Smooth muscle cell (in vitro differentiated cells): ENCODE data around the gene MLXIPL. TPM values are rescaled to one million over a fixed set of nuclear protein-coding genes. Genes with fewer than 3 reads are reported as not detected.
"Not testable (repeated sequence)": the region's sequence is repeated elsewhere in the genome, so short reads cannot be mapped to it uniquely, and the experiment has no call there.

Experiments
- DNase-seq: peaks from one replicate; lab custom pipeline; 2025; ENCODE audit not compliant: unreplicated experiment; lab: John Stamatoyannopoulos, UW
- H2AFZ ChIP-seq: fragments of 200-600 bp; sonication (generic); 2 replicates; pipeline ENCODE4 v1.6.0; 2016; ENCODE audit warnings: antibody characterized with exemption, low read depth, mild to moderate bottlenecking
- H3F3A ChIP-seq: fragments of 200-600 bp; sonication (generic); 2 replicates; pipeline ENCODE4 v1.6.0; 2017; ENCODE audit warnings: antibody characterized with exemption, low read depth
- H3K27ac ChIP-seq: fragments of 200-600 bp; sonication (generic); 2 replicates; pipeline ENCODE4 v1.5.1; 2016; ENCODE audit warnings: low read depth, mild to moderate bottlenecking
- H3K27me3 ChIP-seq: fragments of 200-600 bp; sonication (generic); 2 replicates; pipeline ENCODE4 v1.6.1; 2016; ENCODE audit warnings: low read depth, mild to moderate bottlenecking
- H3K36me3 ChIP-seq: fragments of 200-600 bp; sonication (generic); 2 replicates; pipeline ENCODE4 v1.5.1; 2016; ENCODE audit warnings: low read depth
- H3K4me1 ChIP-seq: fragments of 200-600 bp; sonication (generic); 2 replicates; pipeline ENCODE4 v1.5.1; 2016; ENCODE audit warnings: low read depth
- H3K4me2 ChIP-seq: fragments of 200-600 bp; sonication (generic); 2 replicates; pipeline ENCODE4 v1.6.0; 2016; ENCODE audit warnings: mild to moderate bottlenecking
- H3K4me3 ChIP-seq: fragments of 200-600 bp; sonication (generic); 2 replicates; pipeline ENCODE4 v1.5.1; 2016; ENCODE audit warnings: mild to moderate bottlenecking
- H3K79me2 ChIP-seq: fragments of 200-600 bp; sonication (generic); 2 replicates; pipeline ENCODE4 v1.6.0; 2016; ENCODE audit warnings: low read depth, mild to moderate bottlenecking
- H3K9ac ChIP-seq: fragments of 200-600 bp; sonication (generic); 2 replicates; pipeline ENCODE4 v1.6.0; 2016; ENCODE audit warnings: low read depth
- H3K9me3 ChIP-seq: fragments of 200-600 bp; sonication (generic); replicated peaks from 2 replicates; pipeline ENCODE4 v1.5.1; 2016; ENCODE audit warnings: low read depth
- H4K20me1 ChIP-seq: fragments of 200-600 bp; sonication (generic); 2 replicates; pipeline ENCODE4 v1.6.0; 2016; ENCODE audit warnings: low read depth
- CTCF ChIP-seq: fragments of 200-600 bp; sonication (generic); IDR thresholded peaks from 2 replicates; pipeline ENCODE4 v1.5.1; 2017; ENCODE audit warnings: borderline replicate concordance, mild to moderate bottlenecking, antibody characterized with exemption; ENCODE audit not compliant: insufficient read depth, poor library complexity, severe bottlenecking
- WGBS: methylation state at CpG from one replicate; pipeline ENCODE4 v1.1.7; 2016; ENCODE audit warnings: low lambda C conversion rate; 5-methylcytosine and 5-hydroxymethylcytosine counted together
- polyA plus RNA-seq: library from polyadenylated mRNA; unstranded; fragments of >200 nt; fragmentation: Nextera tagmentation; extraction: Ambion mirVana; gene quantifications from 2 replicates; pipeline ENCODE4 v1.2.1, GENCODE V29; 2016
- total RNA-seq: library from RNA; depleted of rRNA; stranded (reverse); fragments of >200 nt; gene quantifications from 2 replicates; pipeline ENCODE4 v1.2.3, GENCODE V29; 2014

The MLXIPL gene
- total and polyA plus RNA-seq, 2 experiments from 2014 or later, result not detected

- H2AFZ ChIP-seq, result no peak overlapping the region
- no peaks in the 10 kb centered on the region for H3K27me3 ChIP-seq
- H3K9me3 ChIP-seq, result peaks cover 3% of the 10 kb centered on the region
- no peak overlapping the region for H3K4me2 ChIP-seq
- no peaks in the 10 kb centered on the region for H3K36me3 ChIP-seq
- no peak overlapping the region for H3K27ac ChIP-seq
- 85% methylated on average over 7 of the region's 8 CpGs for WGBS
- no peak overlapping the region for H3K9ac ChIP-seq
- no peaks in the 10 kb centered on the region for H4K20me1 ChIP-seq
- H3K4me1 ChIP-seq, result no peaks in the 10 kb centered on the region
- TF ChIP-seq CTCF, result no peak
- no peaks in the 10 kb centered on the region for H3F3A ChIP-seq
- DNase-seq, result no peak
- H3K79me2 ChIP-seq, result no peaks in the 10 kb centered on the region
- no peak overlapping the region for H3K4me3 ChIP-seq
Measured at GRCh38 chr7:73659983-73660382, 35.7 kb upstream of the MLXIPL start.

GRCh38 chr7:73655309-73655708 is 31.0 kb upstream of the MLXIPL start:
- not testable (repeated sequence) for H3K9me3 ChIP-seq, H4K20me1 ChIP-seq, H3K4me1 ChIP-seq, H3F3A ChIP-seq, H3K4me2 ChIP-seq, H3K36me3 ChIP-seq, H2AFZ ChIP-seq, H3K79me2 ChIP-seq, H3K9ac ChIP-seq, DNase-seq, H3K4me3 ChIP-seq, H3K27ac ChIP-seq
- peaks cover 22% of the 10 kb centered on the region for H3K27me3 ChIP-seq
- WGBS, result 87% methylated on average over 4 of the region's 4 CpGs

GRCh38 chr7:73652541-73652949 is 28.2 kb upstream of the MLXIPL start:
- no peaks in the 10 kb centered on the region for H3K79me2 ChIP-seq
- no peak for DNase-seq
- no peaks in the 10 kb centered on the region for H3K9me3 ChIP-seq
- no peak for TF ChIP-seq CTCF
- peaks cover 4% of the 10 kb centered on the region for H3K4me1 ChIP-seq
- H3K27me3 ChIP-seq, result peaks cover 50% of the 10 kb centered on the region
- H2AFZ ChIP-seq, result no peak overlapping the region
- 83% methylated on average over 11 of the region's 11 CpGs for WGBS
- H3K9ac ChIP-seq, result no peak overlapping the region
- no peaks in the 10 kb centered on the region for H3F3A ChIP-seq
- H3K27ac ChIP-seq, result no peak overlapping the region
- no peaks in the 10 kb centered on the region for H4K20me1 ChIP-seq
- no peaks in the 10 kb centered on the region for H3K36me3 ChIP-seq
- H3K4me3 ChIP-seq, result no peak overlapping the region
- no peak overlapping the region for H3K4me2 ChIP-seq

- H3K27me3 ChIP-seq, result peaks cover 70% of the 10 kb centered on the region
Measured at GRCh38 chr7:73650524-73650923, 26.2 kb upstream of the MLXIPL start.

More at GRCh38 chr7:73650524-73650923, 26.2 kb upstream of the MLXIPL start:
- peaks cover 4% of the 10 kb centered on the region for H3K4me1 ChIP-seq
- H3K27ac ChIP-seq, result no peak overlapping the region
- H3K9ac ChIP-seq, result no peak overlapping the region
- 64% methylated on average over 5 of the region's 5 CpGs for WGBS
- no peak for DNase-seq
- TF ChIP-seq CTCF, result no peak
- H3K36me3 ChIP-seq, result no peaks in the 10 kb centered on the region
- no peaks in the 10 kb centered on the region for H3K9me3 ChIP-seq
- H3K4me3 ChIP-seq, result no peak overlapping the region
- no peak overlapping the region for H2AFZ ChIP-seq
- H3F3A ChIP-seq, result no peaks in the 10 kb centered on the region
- H4K20me1 ChIP-seq, result no peaks in the 10 kb centered on the region
- no peak overlapping the region for H3K4me2 ChIP-seq
- H3K79me2 ChIP-seq, result no peaks in the 10 kb centered on the region
